HPDE6-E6E7 (cell line): Measurements from ENCODE around the gene AURKAIP1.
A peak's percentile ranks its signal among the peaks of the same experiment; 100 is the strongest.
"Not testable (repeated sequence)": the region's sequence is repeated elsewhere in the genome, so short reads cannot be mapped to it uniquely, and the experiment has no call there.

Source experiments
- DNase-seq: peaks from one replicate; pipeline ENCODE4 v3.0.0; 2011; ENCODE audit warnings: missing footprints; ENCODE audit errors: extremely low spot score

AURKAIP1 gene

GRCh38 chr1:1374929-1375662, at the start of gene AURKAIP1:
TSS of gene AURKAIP1 (minus strand) at chr1:1375207. CDS start at chr1:1374756, 451 bp downstream.
- DNase-seq: peak; percentile 98

GRCh38 chr1:1424707-1425106, 49.7 kb upstream of the AURKAIP1 start:
- no peak for DNase-seq

GRCh38 chr1:1423245-1423597, 48.2 kb upstream of the AURKAIP1 start:
- no peak for DNase-seq

GRCh38 chr1:1422465-1423244, 47.6 kb upstream of the AURKAIP1 start:
- DNase-seq: no peak

- DNase-seq: no peak
Measured at GRCh38 chr1:1421907-1422464, 47.0 kb upstream of the AURKAIP1 start.

- DNase-seq: no peak
Measured at GRCh38 chr1:1421147-1421906, 46.3 kb upstream of the AURKAIP1 start, which contains the start of gene ANKRD65. TSS of gene ANKRD65 (minus strand) at chr1:1421276. CDS start at chr1:1421005, 271 bp downstream.

GRCh38 chr1:1420654-1421141, 45.7 kb upstream of the AURKAIP1 start:
- no peak for DNase-seq

- no peak for DNase-seq
Measured at GRCh38 chr1:1419813-1420653, 45.0 kb upstream of the AURKAIP1 start.

- no peak for DNase-seq
Measured at GRCh38 chr1:1419363-1419812, 44.4 kb upstream of the AURKAIP1 start.

- no peak for DNase-seq
Measured at GRCh38 chr1:1418464-1419362, 43.7 kb upstream of the AURKAIP1 start.

- DNase-seq: not testable (repeated sequence)
Measured at GRCh38 chr1:1417825-1418463, 42.9 kb upstream of the AURKAIP1 start.

GRCh38 chr1:1417396-1417795, 42.4 kb upstream of the AURKAIP1 start:
- DNase-seq: not testable (repeated sequence)

- no peak for DNase-seq
Measured at GRCh38 chr1:1415751-1416150, 40.7 kb upstream of the AURKAIP1 start.

GRCh38 chr1:1412311-1412902, 37.4 kb upstream of the AURKAIP1 start:
- DNase-seq: not testable (repeated sequence)

- DNase-seq: no peak
Measured at GRCh38 chr1:1411626-1412025, 36.6 kb upstream of the AURKAIP1 start.

- DNase-seq: not testable (repeated sequence)
Measured at GRCh38 chr1:1410238-1410637, 35.2 kb upstream of the AURKAIP1 start.

- no peak for DNase-seq
Measured at GRCh38 chr1:1407636-1408318, 32.8 kb upstream of the AURKAIP1 start.
